ENCODE measurements around the gene WDR48. TPM values are rescaled to one million over a fixed set of nuclear protein-coding genes. Genes with fewer than 3 reads are reported as not detected.
A peak's percentile ranks its signal among the peaks of the same experiment; 100 is the strongest.

WDR48 gene
- total and polyA plus RNA-seq, 9 of the 15 experiments (the other 6 are each of a cell fraction or from before 2014, with no cell fraction given): 26.6 to 70.6 (median 48.0) TPM

DNA sequence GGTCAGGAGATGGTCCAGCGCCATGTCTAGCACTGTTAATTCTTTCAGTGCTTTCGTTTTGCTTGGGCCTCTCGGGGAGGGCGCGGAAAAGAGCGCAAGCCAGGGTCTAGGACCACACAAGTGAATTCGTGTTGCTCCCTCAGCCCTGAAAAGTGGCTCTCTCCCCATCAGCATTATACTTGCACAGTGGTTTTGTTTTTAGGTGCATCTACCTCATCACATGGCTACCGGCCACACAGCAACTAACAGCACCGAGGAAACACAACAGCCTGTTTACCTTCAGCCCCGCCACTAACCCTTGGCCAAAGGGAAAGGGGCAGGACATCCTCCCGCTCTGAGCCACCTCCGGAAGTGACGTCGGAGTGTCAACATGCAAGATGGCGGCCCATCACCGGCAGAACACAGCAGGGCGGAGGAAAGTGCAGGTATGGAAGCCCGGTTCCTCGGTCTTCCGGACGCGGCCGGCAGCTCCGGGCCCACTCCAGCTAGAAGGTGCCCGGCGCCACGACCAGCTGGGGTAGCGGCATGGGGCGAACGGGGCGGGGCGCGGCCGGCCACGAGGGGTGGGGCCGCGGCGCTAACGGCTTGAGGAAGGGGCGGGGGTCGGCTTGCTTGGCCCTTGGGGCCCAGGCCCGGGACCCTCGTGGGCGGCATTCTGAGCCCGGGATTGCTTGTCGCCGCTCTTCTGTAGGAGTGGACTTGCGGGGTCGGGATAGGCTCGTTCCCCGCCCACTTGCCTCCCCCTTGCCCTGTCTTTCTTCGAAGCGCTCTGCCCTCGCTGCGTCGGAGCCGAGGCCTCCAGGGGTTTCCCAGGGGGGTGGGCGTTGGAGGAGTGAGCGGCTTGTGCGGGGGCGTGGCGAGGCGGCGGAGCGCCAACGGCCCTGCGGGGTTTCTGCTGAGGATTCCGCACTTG is at the start of gene WDR48, which contains the start of gene SCN11A (continued):
- no peak for TF ChIP-seq GTF3C2 (IDR thresholded peaks at IDR 0.05; ENCODE audit: borderline replicate concordance, extremely low read depth, insufficient read length)
- peak; percentile 95 for TF ChIP-seq C11orf30 (IDR thresholded peaks at IDR 0.05; ENCODE audit: low read depth)
- TF ChIP-seq NR3C1 (CRISPR knock-in tag; IDR thresholded peaks at IDR 0.05): peak; percentile 79; the same call in 1 of the 2 replicates
- TF ChIP-seq, protein P1, sequence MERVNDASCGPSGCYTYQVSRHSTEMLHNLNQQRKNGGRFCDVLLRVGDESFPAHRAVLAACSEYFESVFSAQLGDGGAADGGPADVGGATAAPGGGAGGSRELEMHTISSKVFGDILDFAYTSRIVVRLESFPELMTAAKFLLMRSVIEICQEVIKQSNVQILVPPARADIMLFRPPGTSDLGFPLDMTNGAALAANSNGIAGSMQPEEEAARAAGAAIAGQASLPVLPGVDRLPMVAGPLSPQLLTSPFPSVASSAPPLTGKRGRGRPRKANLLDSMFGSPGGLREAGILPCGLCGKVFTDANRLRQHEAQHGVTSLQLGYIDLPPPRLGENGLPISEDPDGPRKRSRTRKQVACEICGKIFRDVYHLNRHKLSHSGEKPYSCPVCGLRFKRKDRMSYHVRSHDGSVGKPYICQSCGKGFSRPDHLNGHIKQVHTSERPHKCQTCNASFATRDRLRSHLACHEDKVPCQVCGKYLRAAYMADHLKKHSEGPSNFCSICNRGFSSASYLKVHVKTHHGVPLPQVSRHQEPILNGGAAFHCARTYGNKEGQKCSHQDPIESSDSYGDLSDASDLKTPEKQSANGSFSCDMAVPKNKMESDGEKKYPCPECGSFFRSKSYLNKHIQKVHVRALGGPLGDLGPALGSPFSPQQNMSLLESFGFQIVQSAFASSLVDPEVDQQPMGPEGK (CRISPR knock-in tag; IDR thresholded peaks at IDR 0.05; ENCODE audit: borderline replicate concordance): no peak
- TF ChIP-seq HDGF (IDR thresholded peaks at IDR 0.05): 0 out of 2 replicates have a peak, but pooled peaks have one; percentile 19
- TF ChIP-seq ERF (CRISPR knock-in tag; IDR thresholded peaks at IDR 0.05): no peak
- TF ChIP-seq FOXM1 (IDR thresholded peaks at IDR 0.05; ENCODE audit: low read depth): no peak
- TF ChIP-seq FOXM1 (CRISPR knock-in tag; IDR thresholded peaks at IDR 0.05; ENCODE audit: low read depth): 0 out of 2 replicates have a peak, but pooled peaks have one; percentile 65
- TF ChIP-seq GTF2F1 (IDR thresholded peaks at IDR 0.05; ENCODE audit: low read depth, low read length): no peak
- no peak for TF ChIP-seq CBX2 (IDR thresholded peaks at IDR 0.05; ENCODE audit: insufficient read depth, low read length, poor library complexity, severe bottlenecking)
- TF ChIP-seq PHF8 (IDR thresholded peaks at IDR 0.05; ENCODE audit: borderline replicate concordance, low read length): peak; percentile 91
- no peak for TF ChIP-seq ELF4 (CRISPR knock-in tag; IDR thresholded peaks at IDR 0.05)
- peak; percentile 91 for TF ChIP-seq MTA3 (IDR thresholded peaks at IDR 0.05; ENCODE audit: borderline replicate concordance)
- TF ChIP-seq CC2D1A (IDR thresholded peaks at IDR 0.05): peak; percentile 59; the same call in 1 of the 2 replicates
- TF ChIP-seq, protein P2, sequence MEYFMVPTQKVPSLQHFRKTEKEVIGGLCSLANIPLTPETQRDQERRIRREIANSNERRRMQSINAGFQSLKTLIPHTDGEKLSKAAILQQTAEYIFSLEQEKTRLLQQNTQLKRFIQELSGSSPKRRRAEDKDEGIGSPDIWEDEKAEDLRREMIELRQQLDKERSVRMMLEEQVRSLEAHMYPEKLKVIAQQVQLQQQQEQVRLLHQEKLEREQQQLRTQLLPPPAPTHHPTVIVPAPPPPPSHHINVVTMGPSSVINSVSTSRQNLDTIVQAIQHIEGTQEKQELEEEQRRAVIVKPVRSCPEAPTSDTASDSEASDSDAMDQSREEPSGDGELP (CRISPR knock-in tag; IDR thresholded peaks at IDR 0.05; ENCODE audit: borderline replicate concordance): peak; percentile 80; the same call in 1 of the 2 replicates
- TF ChIP-seq, protein P3, sequence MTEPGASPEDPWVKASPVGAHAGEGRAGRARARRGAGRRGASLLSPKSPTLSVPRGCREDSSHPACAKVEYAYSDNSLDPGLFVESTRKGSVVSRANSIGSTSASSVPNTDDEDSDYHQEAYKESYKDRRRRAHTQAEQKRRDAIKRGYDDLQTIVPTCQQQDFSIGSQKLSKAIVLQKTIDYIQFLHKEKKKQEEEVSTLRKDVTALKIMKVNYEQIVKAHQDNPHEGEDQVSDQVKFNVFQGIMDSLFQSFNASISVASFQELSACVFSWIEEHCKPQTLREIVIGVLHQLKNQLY (CRISPR knock-in tag; conservative IDR thresholded peaks at IDR 0.05): no peak
- no peak for TF ChIP-seq MCM3 (IDR thresholded peaks at IDR 0.05)
- TF ChIP-seq TEAD4 (IDR thresholded peaks at IDR 0.05; ENCODE audit: low read length): no peak
- no peak for TF ChIP-seq TEAD4 (CRISPR knock-in tag; IDR thresholded peaks at IDR 0.05; ENCODE audit: borderline replicate concordance)
